ENCODE data around the gene ZMIZ2.
"Not testable (repeated sequence)": the region's sequence is repeated elsewhere in the genome, so short reads cannot be mapped to it uniquely, and the experiment has no call there.

Gene ZMIZ2

GRCh38 chr7:44748045-44748947, at the start of gene ZMIZ2:
ZMIZ2 (plus strand) TSS chr7:44748847; CDS start chr7:44756250, 7,403 bp downstream.
- no peaks in the 10 kb centered on the region for H3K9me3 Mint-ChIP-seq
- peak; percentile 87 for ATAC-seq
- H3K4me1 Mint-ChIP-seq: peaks cover 42% of the 10 kb centered on the region
- H3K36me3 Mint-ChIP-seq: peaks cover 16% of the 10 kb centered on the region
- H3K27me3 Mint-ChIP-seq: no peaks in the 10 kb centered on the region
- H3K4me3 Mint-ChIP-seq: peak within 1 kb of the TSS; percentile 88
- H3K27ac Mint-ChIP-seq: peak within 1 kb of the TSS; percentile 74

- not testable (repeated sequence) for H3K4me3 Mint-ChIP-seq, ATAC-seq, H3K27ac Mint-ChIP-seq, H3K4me1 Mint-ChIP-seq, H3K9me3 Mint-ChIP-seq, H3K27me3 Mint-ChIP-seq
- peaks cover 84% of the 10 kb centered on the region for H3K36me3 Mint-ChIP-seq
These were observed 49.0 kb upstream of the ZMIZ2 start for GRCh38 chr7:44699598-44699997.

- Mint-ChIP-seq H3K4me1 (no peaks in the 10 kb centered on the region), H3K4me3 (no peak overlapping the region), H3K27me3 (no peaks in the 10 kb centered on the region), H3K27ac (peak overlapping the region; percentile 15), H3K36me3 (peaks cover 84% of the 10 kb centered on the region), H3K9me3 (no peaks in the 10 kb centered on the region)
- no peak for ATAC-seq
These were observed 48.3 kb upstream of the ZMIZ2 start for GRCh38 chr7:44700322-44700721.

- H3K9me3 Mint-ChIP-seq, H3K27me3 Mint-ChIP-seq, H3K4me1 Mint-ChIP-seq, ATAC-seq, H3K27ac Mint-ChIP-seq, H3K4me3 Mint-ChIP-seq: not testable (repeated sequence)
- peaks cover 73% of the 10 kb centered on the region for H3K36me3 Mint-ChIP-seq
These were observed 45.3 kb upstream of the ZMIZ2 start for GRCh38 chr7:44703391-44703790.

- no peaks in the 10 kb centered on the region for H3K27me3 Mint-ChIP-seq
- ATAC-seq: no peak
- H3K9me3 Mint-ChIP-seq: no peaks in the 10 kb centered on the region
- no peaks in the 10 kb centered on the region for H3K4me1 Mint-ChIP-seq
- peaks cover 69% of the 10 kb centered on the region for H3K36me3 Mint-ChIP-seq
- H3K4me3 Mint-ChIP-seq: no peak overlapping the region
- no peak overlapping the region for H3K27ac Mint-ChIP-seq
These were observed 44.7 kb upstream of the ZMIZ2 start for GRCh38 chr7:44703921-44704320.

- ATAC-seq: no peak
- peaks cover 68% of the 10 kb centered on the region for H3K36me3 Mint-ChIP-seq
- H3K4me3 Mint-ChIP-seq: no peak overlapping the region
- H3K9me3 Mint-ChIP-seq: no peaks in the 10 kb centered on the region
- H3K4me1 Mint-ChIP-seq: no peaks in the 10 kb centered on the region
- no peak overlapping the region for H3K27ac Mint-ChIP-seq
- no peaks in the 10 kb centered on the region for H3K27me3 Mint-ChIP-seq
These were observed 43.2 kb upstream of the ZMIZ2 start for GRCh38 chr7:44705434-44705833.

GRCh38 chr7:44706788-44707557, 41.7 kb upstream of the ZMIZ2 start:
- no peak overlapping the region for H3K4me3 Mint-ChIP-seq
- no peak for ATAC-seq
- no peaks in the 10 kb centered on the region for H3K27me3 Mint-ChIP-seq
- H3K9me3 Mint-ChIP-seq: no peaks in the 10 kb centered on the region
- peaks cover 3% of the 10 kb centered on the region for H3K4me1 Mint-ChIP-seq
- peaks cover 53% of the 10 kb centered on the region for H3K36me3 Mint-ChIP-seq
- H3K27ac Mint-ChIP-seq: no peak overlapping the region

GRCh38 chr7:44707558-44708230, 41.0 kb upstream of the ZMIZ2 start:
- peaks cover 7% of the 10 kb centered on the region for H3K4me1 Mint-ChIP-seq
- H3K27ac Mint-ChIP-seq: no peak overlapping the region
- ATAC-seq: no peak
- H3K27me3 Mint-ChIP-seq: no peaks in the 10 kb centered on the region
- H3K4me3 Mint-ChIP-seq: no peak overlapping the region
- H3K9me3 Mint-ChIP-seq: no peaks in the 10 kb centered on the region
- H3K36me3 Mint-ChIP-seq: peaks cover 53% of the 10 kb centered on the region

- Mint-ChIP-seq H3K27me3 (no peaks in the 10 kb centered on the region), H3K4me1 (peaks cover 7% of the 10 kb centered on the region), H3K9me3 (no peaks in the 10 kb centered on the region), H3K4me3 (no peak overlapping the region), H3K36me3 (peaks cover 43% of the 10 kb centered on the region), H3K27ac (no peak overlapping the region)
- ATAC-seq: no peak
These were observed 39.4 kb upstream of the ZMIZ2 start for GRCh38 chr7:44709011-44709915.

GRCh38 chr7:44709945-44710596, 38.6 kb upstream of the ZMIZ2 start:
- Mint-ChIP-seq H3K27ac (no peak overlapping the region), H3K27me3 (no peaks in the 10 kb centered on the region), H3K4me3 (no peak overlapping the region), H3K4me1 (peaks cover 7% of the 10 kb centered on the region), H3K9me3 (no peaks in the 10 kb centered on the region), H3K36me3 (peaks cover 38% of the 10 kb centered on the region)
- no peak for ATAC-seq

GRCh38 chr7:44711528-44711927, 37.1 kb upstream of the ZMIZ2 start:
- Mint-ChIP-seq H3K9me3 (no peaks in the 10 kb centered on the region), H3K36me3 (peaks cover 28% of the 10 kb centered on the region), H3K4me3 (no peak overlapping the region), H3K27ac (no peak overlapping the region), H3K27me3 (no peaks in the 10 kb centered on the region), H3K4me1 (peaks cover 7% of the 10 kb centered on the region)
- ATAC-seq: no peak

GRCh38 chr7:44712012-44712411, 36.6 kb upstream of the ZMIZ2 start:
- Mint-ChIP-seq H3K27ac (no peak overlapping the region), H3K4me1 (peaks cover 7% of the 10 kb centered on the region), H3K9me3 (no peaks in the 10 kb centered on the region), H3K36me3 (peaks cover 28% of the 10 kb centered on the region), H3K4me3 (no peak overlapping the region), H3K27me3 (no peaks in the 10 kb centered on the region)
- ATAC-seq: no peak

GRCh38 chr7:44713141-44713540, 35.5 kb upstream of the ZMIZ2 start:
- H3K27ac Mint-ChIP-seq: no peak overlapping the region
- H3K4me3 Mint-ChIP-seq: no peak overlapping the region
- peaks cover 7% of the 10 kb centered on the region for H3K4me1 Mint-ChIP-seq
- H3K9me3 Mint-ChIP-seq: no peaks in the 10 kb centered on the region
- no peak for ATAC-seq
- peaks cover 18% of the 10 kb centered on the region for H3K36me3 Mint-ChIP-seq
- no peaks in the 10 kb centered on the region for H3K27me3 Mint-ChIP-seq

GRCh38 chr7:44713680-44714335, 34.8 kb upstream of the ZMIZ2 start:
- ATAC-seq: no peak
- H3K4me3 Mint-ChIP-seq: no peak overlapping the region
- H3K36me3 Mint-ChIP-seq: peaks cover 15% of the 10 kb centered on the region
- no peak overlapping the region for H3K27ac Mint-ChIP-seq
- H3K4me1 Mint-ChIP-seq: peaks cover 7% of the 10 kb centered on the region
- no peaks in the 10 kb centered on the region for H3K27me3 Mint-ChIP-seq
- H3K9me3 Mint-ChIP-seq: no peaks in the 10 kb centered on the region

Data from stimulated activated memory B cell treated with anti-CD40 and anti-IgM and Interleukin-4, amounts not matched to agents 10 μg/mL and 1 μg/mL and 100 μg/mL, for 72 hours (primary cell).